Measurements from ENCODE around the gene TP53I11.

The TP53I11 gene

DNA sequence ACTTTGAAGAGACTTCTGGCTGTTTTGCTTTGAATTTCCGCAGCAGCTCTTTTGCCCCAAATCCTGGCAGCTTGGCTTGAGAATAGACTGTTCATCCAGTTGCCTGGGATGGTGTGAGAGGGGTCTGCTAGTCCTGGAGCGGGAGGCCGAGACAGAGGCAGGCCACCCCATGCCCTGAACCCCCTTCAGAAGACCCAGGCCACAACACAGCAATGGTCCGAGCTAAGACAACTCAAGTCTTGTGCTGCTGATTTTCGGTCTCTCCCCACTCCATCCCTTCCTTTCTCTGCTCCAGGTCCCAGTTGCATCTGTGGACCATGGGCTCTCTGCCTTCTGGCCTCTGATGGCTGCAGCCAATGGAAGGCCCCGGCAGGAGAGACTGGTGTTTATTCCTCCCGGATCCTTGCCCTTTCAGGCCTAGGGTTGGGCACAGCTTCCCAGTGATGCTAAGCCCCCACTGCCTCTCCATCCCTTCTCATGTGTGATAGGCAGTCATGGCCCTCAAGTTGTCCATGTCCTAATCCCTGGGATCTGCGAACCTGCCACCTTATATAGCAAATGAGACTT lies 31.9 kb upstream of the TP53I11 start:
- no peaks in the 10 kb centered on the region for H3F3A ChIP-seq (ENCODE audit: insufficient read depth, low read length)
- no peaks in the 10 kb centered on the region for H3K27me3 ChIP-seq (replicated peaks; ENCODE audit: insufficient read depth, low read length)
- no peak overlapping the region for H3K4me3 ChIP-seq (ENCODE audit: low read length)
- H3K9me2 ChIP-seq (replicated peaks; ENCODE audit: insufficient read depth, low read length) = no peaks in the 10 kb centered on the region
- H2AFZ ChIP-seq (ENCODE audit: low read length) = no peak overlapping the region
- H3K4me1 ChIP-seq (ENCODE audit: low read length) = 0 out of 2 replicates have a peak, but pooled peaks cover 2% of the 10 kb centered on the region
- no peaks in the 10 kb centered on the region for H3K9me3 ChIP-seq (replicated peaks; ENCODE audit: insufficient read depth, low read length)
- no peaks in the 10 kb centered on the region for H3K79me2 ChIP-seq (ENCODE audit: low read length)
- H3K36me3 ChIP-seq (replicated peaks; ENCODE audit: insufficient read depth, low read length) = no peaks in the 10 kb centered on the region
- DNase-seq = no peak
- TF ChIP-seq EZH2 (optimal IDR thresholded peaks at IDR 0.05; ENCODE audit: low read depth, low read length) = no peak
- TF ChIP-seq EZH2phosphoT487 (IDR thresholded peaks at IDR 0.05; ENCODE audit: low read length) = no peak
- TF ChIP-seq, protein P1, sequence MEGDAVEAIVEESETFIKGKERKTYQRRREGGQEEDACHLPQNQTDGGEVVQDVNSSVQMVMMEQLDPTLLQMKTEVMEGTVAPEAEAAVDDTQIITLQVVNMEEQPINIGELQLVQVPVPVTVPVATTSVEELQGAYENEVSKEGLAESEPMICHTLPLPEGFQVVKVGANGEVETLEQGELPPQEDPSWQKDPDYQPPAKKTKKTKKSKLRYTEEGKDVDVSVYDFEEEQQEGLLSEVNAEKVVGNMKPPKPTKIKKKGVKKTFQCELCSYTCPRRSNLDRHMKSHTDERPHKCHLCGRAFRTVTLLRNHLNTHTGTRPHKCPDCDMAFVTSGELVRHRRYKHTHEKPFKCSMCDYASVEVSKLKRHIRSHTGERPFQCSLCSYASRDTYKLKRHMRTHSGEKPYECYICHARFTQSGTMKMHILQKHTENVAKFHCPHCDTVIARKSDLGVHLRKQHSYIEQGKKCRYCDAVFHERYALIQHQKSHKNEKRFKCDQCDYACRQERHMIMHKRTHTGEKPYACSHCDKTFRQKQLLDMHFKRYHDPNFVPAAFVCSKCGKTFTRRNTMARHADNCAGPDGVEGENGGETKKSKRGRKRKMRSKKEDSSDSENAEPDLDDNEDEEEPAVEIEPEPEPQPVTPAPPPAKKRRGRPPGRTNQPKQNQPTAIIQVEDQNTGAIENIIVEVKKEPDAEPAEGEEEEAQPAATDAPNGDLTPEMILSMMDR (IDR thresholded peaks at IDR 0.05; ENCODE audit: low read length) = no peak
- H4K20me1 ChIP-seq (ENCODE audit: insufficient read depth, low read length) = no peaks in the 10 kb centered on the region
- no peak overlapping the region for H3K27ac ChIP-seq (ENCODE audit: low read length)
- H3K9ac ChIP-seq (ENCODE audit: low read length) = no peak overlapping the region
- no peak overlapping the region for H3K4me2 ChIP-seq (ENCODE audit: low read depth, low read length)

DNA sequence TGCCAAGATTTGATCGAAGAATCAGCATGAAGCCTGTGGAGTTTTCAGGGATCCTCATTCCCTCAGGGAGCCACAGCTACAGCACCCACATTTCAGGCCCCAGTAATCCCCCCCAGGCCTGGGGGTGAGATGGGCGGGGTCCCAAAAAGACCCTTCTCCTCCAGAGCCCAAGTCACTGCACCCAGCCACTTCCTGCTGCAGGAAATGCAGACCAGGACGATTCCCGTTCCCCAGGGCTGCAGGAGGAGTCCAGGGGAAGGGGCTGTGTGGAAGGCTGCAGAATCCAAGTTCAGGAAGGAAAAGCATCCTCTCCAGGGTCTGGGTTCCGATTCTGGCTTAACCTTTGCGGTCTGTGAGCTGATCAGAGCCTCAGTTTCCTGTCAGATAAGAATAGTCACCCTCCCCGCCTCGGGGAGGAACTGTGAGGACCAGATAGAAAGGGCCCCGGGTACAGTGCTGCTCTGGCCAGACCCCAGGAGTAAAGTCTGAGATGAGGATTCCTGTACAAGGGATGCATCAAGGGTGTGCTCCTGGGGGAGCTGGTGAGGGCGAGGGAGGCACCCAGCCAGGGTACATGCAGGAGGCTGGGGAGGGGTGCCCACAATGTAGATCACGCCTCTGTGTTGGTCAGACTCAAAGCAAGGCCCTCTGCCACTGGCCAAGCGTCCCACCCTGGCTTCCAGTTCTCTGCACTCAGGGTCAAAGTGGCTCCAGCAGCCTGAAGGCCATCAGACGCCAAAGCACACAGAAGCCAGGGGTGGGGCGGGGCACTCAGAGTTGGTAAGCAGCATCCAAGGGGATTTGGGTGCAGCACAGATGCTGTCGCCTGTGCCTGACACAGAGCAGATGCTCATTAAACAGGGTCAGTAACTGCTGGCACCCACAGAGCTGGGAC lies 30.1 kb upstream of the TP53I11 start:
- Histone ChIP-seq H4K20me1 (ENCODE audit: insufficient read depth, low read length) (no peaks in the 10 kb centered on the region), H2AFZ (ENCODE audit: low read length) (no peak overlapping the region), H3K27me3 (replicated peaks; ENCODE audit: insufficient read depth, low read length) (no peaks in the 10 kb centered on the region), H3K36me3 (replicated peaks; ENCODE audit: insufficient read depth, low read length) (no peaks in the 10 kb centered on the region), H3K27ac (ENCODE audit: low read length) (no peak overlapping the region), H3K9me2 (replicated peaks; ENCODE audit: insufficient read depth, low read length) (no peaks in the 10 kb centered on the region), H3K79me2 (ENCODE audit: low read length) (no peaks in the 10 kb centered on the region), H3K4me2 (ENCODE audit: low read depth, low read length) (no peak overlapping the region), H3K9me3 (replicated peaks; ENCODE audit: insufficient read depth, low read length) (no peaks in the 10 kb centered on the region), H3K4me1 (ENCODE audit: low read length) (0 out of 2 replicates have a peak, but pooled peaks cover 2% of the 10 kb centered on the region), H3F3A (ENCODE audit: insufficient read depth, low read length) (no peaks in the 10 kb centered on the region), H3K4me3 (ENCODE audit: low read length) (no peak overlapping the region), H3K9ac (ENCODE audit: low read length) (no peak overlapping the region)
- DNase-seq = no peak
- TF ChIP-seq EZH2 (optimal IDR thresholded peaks at IDR 0.05; ENCODE audit: low read depth, low read length) (no peak), EZH2phosphoT487 (IDR thresholded peaks at IDR 0.05; ENCODE audit: low read length) (no peak)
- TF ChIP-seq, protein P1 (IDR thresholded peaks at IDR 0.05; ENCODE audit: low read length) = no peak

DNA sequence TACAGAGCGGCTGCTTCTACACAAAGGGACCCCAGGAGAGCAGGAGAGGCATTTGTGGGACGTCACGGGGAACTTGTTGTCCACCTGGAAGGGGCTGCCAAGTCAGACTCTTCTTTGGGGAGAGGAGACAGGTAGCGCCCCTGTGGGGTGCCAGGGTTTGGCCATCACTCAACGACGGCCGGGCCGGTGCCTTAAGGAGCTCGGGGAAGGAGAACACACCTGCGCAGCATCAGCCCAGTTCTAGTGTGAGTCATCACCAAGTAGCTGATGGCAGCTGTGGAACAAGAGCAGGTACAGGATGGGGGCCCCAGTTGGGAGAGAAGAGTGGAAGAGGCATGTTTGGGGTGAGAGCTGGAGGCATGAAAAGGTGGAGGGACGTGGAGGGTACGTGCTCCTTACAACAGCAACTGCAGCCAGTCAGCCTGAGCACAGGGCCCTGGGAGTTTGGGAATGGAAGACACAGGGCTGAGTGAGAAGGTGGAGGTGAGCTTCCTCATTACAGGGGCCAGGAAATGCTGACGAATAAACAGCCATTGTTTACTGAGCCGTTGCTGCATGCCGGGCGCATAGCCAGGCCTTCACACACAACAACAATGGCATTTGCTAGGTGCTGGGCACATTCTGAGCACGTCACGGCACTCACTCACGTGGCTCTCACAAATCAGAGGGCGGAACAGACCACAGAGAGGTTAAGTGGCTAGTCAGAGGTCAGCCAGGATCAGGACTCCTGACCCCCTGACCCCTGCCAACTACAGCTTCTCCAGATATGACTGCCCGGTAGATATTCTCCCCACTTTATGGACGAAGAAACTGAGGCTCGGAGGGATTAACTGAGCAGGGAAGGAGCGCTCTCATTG lies 29.1 kb upstream of the TP53I11 start:
- no peaks in the 10 kb centered on the region for H3K36me3 ChIP-seq (replicated peaks; ENCODE audit: insufficient read depth, low read length)
- H2AFZ ChIP-seq (ENCODE audit: low read length) = no peak overlapping the region
- no peaks in the 10 kb centered on the region for H3F3A ChIP-seq (ENCODE audit: insufficient read depth, low read length)
- H3K9ac ChIP-seq (ENCODE audit: low read length) = no peak overlapping the region
- no peaks in the 10 kb centered on the region for H3K9me2 ChIP-seq (replicated peaks; ENCODE audit: insufficient read depth, low read length)
- H3K4me2 ChIP-seq (ENCODE audit: low read depth, low read length) = no peak overlapping the region
- no peaks in the 10 kb centered on the region for H3K27me3 ChIP-seq (replicated peaks; ENCODE audit: insufficient read depth, low read length)
- H3K4me3 ChIP-seq (ENCODE audit: low read length) = no peak overlapping the region
- H3K79me2 ChIP-seq (ENCODE audit: low read length) = no peaks in the 10 kb centered on the region
- 0 out of 2 replicates have a peak, but pooled peaks cover 2% of the 10 kb centered on the region for H3K4me1 ChIP-seq (ENCODE audit: low read length)
- DNase-seq = no peak
- H4K20me1 ChIP-seq (ENCODE audit: insufficient read depth, low read length) = no peaks in the 10 kb centered on the region
- no peak for TF ChIP-seq EZH2 (optimal IDR thresholded peaks at IDR 0.05; ENCODE audit: low read depth, low read length)
- TF ChIP-seq, protein P1 (IDR thresholded peaks at IDR 0.05; ENCODE audit: low read length) = no peak
- no peak for TF ChIP-seq EZH2phosphoT487 (IDR thresholded peaks at IDR 0.05; ENCODE audit: low read length)
- H3K27ac ChIP-seq (ENCODE audit: low read length) = no peak overlapping the region
- no peaks in the 10 kb centered on the region for H3K9me3 ChIP-seq (replicated peaks; ENCODE audit: insufficient read depth, low read length)
